Activated CD4-positive, CD25-positive, alpha-beta regulatory T cell treated with anti-CD3 and anti-CD28 coated beads, Interleukin-2, amount 50 U/mL, for 24 hours (primary cell): ENCODE measurements around the gene STOML3.

Experiments used
- ATAC-seq, 2 donors: fragments of 150-1000 bp; cut with Tn5 transposase; one replicate each; pipeline ENCODE4 v1.10.0; 2021; ENCODE audit warnings: mild to moderate bottlenecking in 1 of 2, moderate library complexity in 1 of 2

Gene STOML3

GRCh38 chr13:38979891-38980749, 10.5 kb downstream of the STOML3 start:
- no peak for ATAC-seq

- no peak for ATAC-seq
These were observed 20.1 kb downstream of the STOML3 start for GRCh38 chr13:38970380-38971051.

GRCh38 chr13:38969187-38969586, 21.4 kb downstream of the STOML3 start:
- ATAC-seq, result no peak

- no peak for ATAC-seq
These were observed 23.2 kb downstream of the STOML3 start for GRCh38 chr13:38967446-38967845.

GRCh38 chr13:38965281-38965680, 25.4 kb downstream of the STOML3 start:
- no peak for ATAC-seq

- ATAC-seq, result no peak
These were observed 30.5 kb downstream of the STOML3 start for GRCh38 chr13:38960175-38960574.

- no peak for ATAC-seq
These were observed 32.6 kb downstream of the STOML3 start for GRCh38 chr13:38957794-38958592.

GRCh38 chr13:38954844-38955243, 35.8 kb downstream of the STOML3 start:
- no peak for ATAC-seq

GRCh38 chr13:38954291-38954690, 36.3 kb downstream of the STOML3 start:
- ATAC-seq, result no peak

GRCh38 chr13:38952827-38953226, 37.8 kb downstream of the STOML3 start:
- ATAC-seq, result no peak

- no peak for ATAC-seq
These were observed 38.9 kb downstream of the STOML3 start for GRCh38 chr13:38951525-38952313.

GRCh38 chr13:38950987-38951386, 39.6 kb downstream of the STOML3 start:
- no peak for ATAC-seq

GRCh38 chr13:38947054-38947453, 43.6 kb downstream of the STOML3 start:
- ATAC-seq, result no peak

- no peak for ATAC-seq
These were observed 46.4 kb downstream of the STOML3 start for GRCh38 chr13:38944219-38944618.

- ATAC-seq, result no peak
These were observed 47.4 kb downstream of the STOML3 start for GRCh38 chr13:38943231-38943630.

GRCh38 chr13:38941353-38941945, 49.2 kb downstream of the STOML3 start:
- no peak for ATAC-seq

- ATAC-seq, result no peak
These were observed 56.8 kb downstream of the STOML3 start for GRCh38 chr13:38933786-38934185.

- ATAC-seq, result no peak
These were observed 68.5 kb downstream of the STOML3 start for GRCh38 chr13:38922170-38922569.

- no peak for ATAC-seq
These were observed 69.5 kb downstream of the STOML3 start for GRCh38 chr13:38921081-38921480.
